HepG2 (cell line): Measurements from ENCODE around the gene POLR1G. TPM values are rescaled to one million over a fixed set of nuclear protein-coding genes. Genes with fewer than 3 reads are reported as not detected.
A peak's percentile ranks its signal among the peaks of the same experiment; 100 is the strongest.

ENCODE experiments used
- ATAC-seq: fragments of 200-7000 bp; cut with Tn5 transposase; 3 replicates; pipeline ENCODE4 v1.9.1; 2020; ENCODE audit warnings: mild to moderate bottlenecking, moderate library complexity
- BruUV-seq: library from RNA; stranded (reverse); fragments of 400-500 nt; replicated peaks from 2 replicates; lab custom pipeline; 2021; lab: Mats Ljungman, UMichigan
- CTCF ChIA-PET: fragments of 300-600 bp; formaldehyde crosslinking; extraction: SDS; loops from one replicate; lab custom pipeline; 2021; ENCODE audit warnings: low total read pairs, inconsistent platforms, low intra/inter-chr PET ratio; lab: Yijun Ruan, JAX
- POLR2A ChIA-PET: fragments of 350-600 bp; sonication (Branson Sonifier 250); formaldehyde crosslinking; loops from one replicate; lab custom pipeline; 2020; ENCODE audit warnings: antibody characterized with exemption, inconsistent platforms; lab: Yijun Ruan, JAX
- DNase-seq: peaks from one replicate; pipeline ENCODE4 v3.0.0-alpha.2; 2015; ENCODE audit warnings: low spot score
- FAIRE-seq: peaks from 3 replicates; lab custom pipeline; 2011; peaks lifted over from hg19 to GRCh38; lab: Jason Lieb, UNC
- H2AFZ ChIP-seq: one replicate; pipeline ENCODE4 v1.6.1; 2011; ENCODE audit warnings: low read length, inconsistent platforms
- H3K27ac ChIP-seq: fragments of 300-600 bp; 3 replicates; pipeline ENCODE4 v1.8.0; 2011; ENCODE audit warnings: mixed run types, mild to moderate bottlenecking, mixed read lengths, low read length, inconsistent platforms; ENCODE audit not compliant: insufficient read depth; ENCODE audit errors: extremely low read length
- H3K27me3 ChIP-seq, 2 experiments: fragments of 200-600 bp in 1 of 2; 2 replicates in 1 of 2; 3 replicates in 1 of 2; pipeline versions ENCODE4 v1.6.0 to v1.8.0; 2011; ENCODE audit warnings: low read length in 2 of 2, mild to moderate bottlenecking in 2 of 2, moderate library complexity in 2 of 2, inconsistent platforms in 1 of 2; ENCODE audit not compliant: insufficient read depth in 2 of 2, control insufficient read depth in 1 of 2
- H3K36me3 ChIP-seq, 2 experiments: fragments of 200-600 bp in 1 of 2; replicated peaks in 1 of 2; 2 replicates in 1 of 2; 3 replicates in 1 of 2; pipeline versions ENCODE4 v1.5.1 to v1.8.0; 2011; ENCODE audit warnings: low read length in 2 of 2, inconsistent platforms in 1 of 2; ENCODE audit not compliant: insufficient read depth in 2 of 2, control insufficient read depth in 1 of 2
- H3K4me1 ChIP-seq: 2 replicates; pipeline ENCODE4 v1.5.1; 2012; ENCODE audit warnings: low read length, inconsistent platforms; ENCODE audit not compliant: insufficient read depth
- H3K4me2 ChIP-seq: 2 replicates; pipeline ENCODE4 v1.6.0; 2011; ENCODE audit warnings: low read depth, low read length, inconsistent platforms
- H3K4me3 ChIP-seq, 3 experiments: fragments of 200-600 bp in 1 of 3; sonication (generic), shearing (Covaris generic) in 1 of 3; replicated peaks in 1 of 3; 2 replicates each; pipeline ENCODE4 v1.5.1; 2011 to 2016; ENCODE audit warnings: low read length in 3 of 3, inconsistent platforms in 2 of 3, low read depth in 2 of 3, mild to moderate bottlenecking in 2 of 3, control low read depth in 1 of 3, mixed read lengths in 1 of 3; ENCODE audit not compliant: insufficient read depth in 1 of 3
- H3K79me2 ChIP-seq: one replicate; pipeline ENCODE4 v1.6.1; 2011; ENCODE audit warnings: low read length, inconsistent platforms; ENCODE audit not compliant: insufficient read depth
- H3K9ac ChIP-seq: 2 replicates; pipeline ENCODE4 v1.6.0; 2011; ENCODE audit warnings: mild to moderate bottlenecking, low read depth, low read length, inconsistent platforms; ENCODE audit not compliant: insufficient read depth
- H3K9me3 ChIP-seq: 2 replicates; pipeline ENCODE4 v1.5.1; 2012; ENCODE audit warnings: mild to moderate bottlenecking, low read length
- H4K20me1 ChIP-seq: 2 replicates; pipeline ENCODE4 v1.6.0; 2011; ENCODE audit warnings: inconsistent platforms, mild to moderate bottlenecking, low read length, moderate library complexity; ENCODE audit not compliant: insufficient read depth
- DNMT1 ChIP-seq: sonication (generic); formaldehyde crosslinking; IDR thresholded peaks from 2 replicates; pipeline ENCODE4 v1.5.1; 2020; ENCODE audit warnings: mild to moderate bottlenecking, missing genetic modification reagents
- EP300 ChIP-seq, 3 experiments: sonication (generic) in 1 of 3; formaldehyde crosslinking in 1 of 3; IDR thresholded peaks; 2 replicates each; pipeline versions ENCODE4 v1.5.1 to v1.6.1; 2011 to 2020; ENCODE audit warnings: low read depth in 2 of 3, low read length in 2 of 3, borderline replicate concordance in 1 of 3, improper control_type of control experiment in 1 of 3, mild to moderate bottlenecking in 1 of 3, missing genetic modification reagents in 1 of 3, moderate library complexity in 1 of 3
- MED1 ChIP-seq: sonication (generic); formaldehyde crosslinking; IDR thresholded peaks from 2 replicates; pipeline ENCODE4 v1.4.0; 2020; ENCODE audit warnings: missing genetic modification reagents
- POLR2A ChIP-seq, 2 experiments: IDR thresholded peaks; 2 replicates each; pipeline ENCODE4 v1.6.1; 2011; ENCODE audit warnings: low read depth in 2 of 2, low read length in 2 of 2, mild to moderate bottlenecking in 1 of 2, moderate library complexity in 1 of 2; ENCODE audit not compliant: insufficient read depth in 1 of 2
- SOX6 ChIP-seq, 2 experiments: fragments of 450-650 bp in 1 of 2; sonication (generic) in 1 of 2; formaldehyde crosslinking in 1 of 2; IDR thresholded peaks; 2 replicates each; pipeline versions ENCODE4 v1.4.0 to v1.6.1; 2017 to 2020; ENCODE audit warnings: antibody characterized with exemption in 1 of 2, mild to moderate bottlenecking in 1 of 2, missing genetic modification reagents in 1 of 2
- YEATS2 ChIP-seq: sonication (generic); formaldehyde crosslinking; IDR thresholded peaks from 2 replicates; pipeline ENCODE4 v1.4.0; 2020; ENCODE audit warnings: missing genetic modification reagents, borderline replicate concordance
- YEATS4 ChIP-seq: sonication (generic); formaldehyde crosslinking; IDR thresholded peaks from 2 replicates; pipeline ENCODE4 v1.4.0; 2020; ENCODE audit warnings: missing genetic modification reagents, borderline replicate concordance
- ZFYVE20 ChIP-seq: sonication (generic); formaldehyde crosslinking; IDR thresholded peaks from 2 replicates; pipeline ENCODE4 v1.8.0; 2023; ENCODE audit warnings: low read depth, mild to moderate bottlenecking, moderate library complexity, missing genetic modification reagents, borderline replicate concordance
- ZNF362 ChIP-seq: sonication (generic); formaldehyde crosslinking; IDR thresholded peaks from 2 replicates; pipeline ENCODE4 v1.4.0; 2020; ENCODE audit warnings: missing genetic modification reagents, mild to moderate bottlenecking, borderline replicate concordance
- ZNF503 ChIP-seq: sonication (generic); formaldehyde crosslinking; IDR thresholded peaks from 2 replicates; pipeline ENCODE4 v1.4.0; 2020; ENCODE audit warnings: missing genetic modification reagents
- ZNF547 ChIP-seq: sonication (generic); formaldehyde crosslinking; IDR thresholded peaks from 2 replicates; pipeline ENCODE4 v1.5.1; 2020; ENCODE audit warnings: mild to moderate bottlenecking, missing genetic modification reagents
- WGBS: methylation state at CpG from one replicate; pipeline ENCODE4 v1.1.6; 2017; ENCODE audit warnings: low lambda C conversion rate; 5-methylcytosine and 5-hydroxymethylcytosine counted together
- in situ Hi-C: cut with HindIII; loops from 2 replicates; pipeline ENCODE4 v1.10.0; 2017; ENCODE audit warnings: low pct_unique_long_range_greater_than_20kb; ENCODE audit not compliant: extremely low pct_ligation_motif_present
- intact Hi-C: fragments of 100-400 bp; cut with micrococcal nuclease; formaldehyde crosslinking; loops from one replicate; pipeline ENCODE4 v1.10.0; 2022; ENCODE audit not compliant: unreplicated experiment
- polyA plus RNA-seq, 8 experiments: library from polyadenylated mRNA; depleted of rRNA in 3 of 8; stranded (reverse) in 7 of 8; unstranded in 1 of 8; fragments of >200 nt; fragmentation: Illumina TruSeq in 4 of 8; extraction: Trizol in 4 of 8; gene quantifications; 2 replicates each; pipeline versions ENCODE4 v1.2.1 to v1.2.3, GENCODE V29; 2011 to 2016; ENCODE audit warnings: low read depth in 4 of 8, missing spikeins in 1 of 8, mixed read lengths in 1 of 8; ENCODE audit not compliant: insufficient read depth in 1 of 8
- total RNA-seq, 5 experiments: library from RNA; depleted of rRNA; stranded (reverse); fragments of >200 nt; fragmentation: Illumina TruSeq; extraction: Trizol; gene quantifications; 2 replicates each; pipeline ENCODE4 v1.2.3, GENCODE V29; 2016; ENCODE audit warnings: low read depth in 1 of 5
- TF ChIP-seq, protein P1 (sequence below): sonication (generic); formaldehyde crosslinking; conservative IDR thresholded peaks from 2 replicates; pipeline ENCODE4 v1.4.0; 2020; ENCODE audit warnings: missing genetic modification reagents
- TF ChIP-seq, protein P2 (sequence below): sonication (generic); formaldehyde crosslinking; IDR thresholded peaks from 2 replicates; pipeline ENCODE4 v1.5.0; 2020; ENCODE audit warnings: missing genetic modification reagents, mild to moderate bottlenecking, borderline replicate concordance

POLR1G gene
- total and polyA plus RNA-seq, 2 of the 13 experiments (the other 11 are each of a cell fraction or from before 2014, with no cell fraction given), result 3.5 to 20.8 TPM

DNA sequence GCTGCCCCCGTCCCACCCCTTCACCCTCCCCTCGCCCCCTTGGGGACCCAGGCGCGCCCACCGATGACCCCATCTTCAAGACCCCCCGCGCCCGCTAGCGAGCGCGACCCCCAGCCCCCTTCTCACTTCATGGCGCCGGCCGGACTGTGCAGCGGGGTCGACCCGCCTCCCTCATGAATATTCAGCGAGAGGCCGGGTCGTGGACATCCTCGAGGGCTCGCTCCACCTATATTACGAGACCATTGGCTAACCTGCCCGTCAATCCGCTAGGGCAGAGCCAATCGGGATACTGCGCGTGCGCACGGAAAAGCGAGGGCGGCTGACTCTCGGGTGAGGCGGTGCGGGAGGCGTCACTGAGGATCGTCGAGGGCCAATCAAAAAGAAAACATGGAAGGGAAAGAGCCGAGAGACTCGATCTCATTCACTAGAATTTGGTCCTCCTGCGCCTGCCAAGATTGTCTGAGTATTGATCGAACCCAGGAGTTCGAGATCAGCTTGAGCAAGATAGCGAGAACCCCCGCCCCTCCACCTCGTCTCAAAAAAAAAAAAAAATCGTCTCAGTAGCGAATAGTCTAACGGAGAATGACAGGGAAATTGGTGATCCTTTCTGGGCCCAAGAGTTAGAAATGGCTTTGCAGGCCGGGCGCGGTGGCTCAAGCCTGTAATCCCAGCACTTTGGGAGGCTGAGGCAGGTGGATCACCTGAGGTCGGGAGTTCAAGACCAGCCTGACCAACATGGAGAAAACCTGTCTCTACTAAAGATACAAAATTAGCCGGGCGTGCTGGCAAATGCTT, 35.8 kb upstream of the POLR1G start, which contains the start of gene ERCC2 (continued):
- TF ChIP-seq, protein P1, sequence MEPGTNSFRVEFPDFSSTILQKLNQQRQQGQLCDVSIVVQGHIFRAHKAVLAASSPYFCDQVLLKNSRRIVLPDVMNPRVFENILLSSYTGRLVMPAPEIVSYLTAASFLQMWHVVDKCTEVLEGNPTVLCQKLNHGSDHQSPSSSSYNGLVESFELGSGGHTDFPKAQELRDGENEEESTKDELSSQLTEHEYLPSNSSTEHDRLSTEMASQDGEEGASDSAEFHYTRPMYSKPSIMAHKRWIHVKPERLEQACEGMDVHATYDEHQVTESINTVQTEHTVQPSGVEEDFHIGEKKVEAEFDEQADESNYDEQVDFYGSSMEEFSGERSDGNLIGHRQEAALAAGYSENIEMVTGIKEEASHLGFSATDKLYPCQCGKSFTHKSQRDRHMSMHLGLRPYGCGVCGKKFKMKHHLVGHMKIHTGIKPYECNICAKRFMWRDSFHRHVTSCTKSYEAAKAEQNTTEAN (CRISPR knock-in tag), result no peak
- TF ChIP-seq POLR2A (IDR thresholded peaks at IDR 0.05; ENCODE audit: insufficient read depth in 1 of 2, low read depth in 2 of 2, low read length in 2 of 2), result peak; percentile 66 to 76
- peak; percentile 13; the same call in 1 of the 2 replicates for TF ChIP-seq YEATS2 (CRISPR knock-in tag)
- peak; percentile 17; the same call in 1 of the 2 replicates for TF ChIP-seq ZNF547 (CRISPR knock-in tag)

DNA sequence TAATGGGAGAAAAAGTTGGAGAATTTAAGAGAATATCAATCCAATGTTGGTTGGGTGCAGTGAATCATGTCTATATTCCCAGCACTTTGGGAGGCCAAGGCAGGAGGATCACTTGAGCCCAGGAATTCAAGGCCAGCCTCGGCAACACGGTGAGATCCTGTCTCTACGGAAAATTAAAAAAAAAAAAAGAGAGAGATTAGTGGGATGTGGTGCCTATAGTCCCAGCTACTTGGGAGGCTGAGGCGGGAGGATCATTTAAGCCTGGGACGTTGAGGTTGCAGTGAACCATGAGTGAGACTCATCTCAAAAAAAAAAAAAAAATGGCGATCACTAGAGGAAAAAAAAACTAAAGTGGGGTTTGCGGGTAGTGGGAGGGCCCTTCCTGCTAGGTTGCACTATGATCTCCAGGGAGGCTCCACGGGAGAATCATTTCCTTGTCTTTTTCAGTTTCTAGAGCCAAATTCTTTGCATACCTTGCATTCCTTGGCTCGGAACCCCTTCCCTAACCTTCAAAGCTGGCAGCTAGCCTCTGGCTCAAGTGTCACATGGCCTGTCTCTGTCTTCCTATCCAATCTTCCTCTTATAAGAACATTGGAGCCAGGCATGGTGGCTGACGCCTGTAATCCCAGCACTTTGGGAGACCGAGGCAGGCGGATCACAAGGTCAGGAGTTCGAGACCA, 30.3 kb upstream of the POLR1G start:
- peak; percentile 96 for FAIRE-seq
- CTCF ChIA-PET, result no interaction called here
- intact Hi-C loops, result no loop called here
- TF ChIP-seq ZNF362 (CRISPR knock-in tag), result peak; percentile 94
- peak; percentile 59 for TF ChIP-seq MED1 (CRISPR knock-in tag)
- TF ChIP-seq ZNF503 (CRISPR knock-in tag), result 0 out of 2 replicates have a peak, but pooled peaks have one; percentile 35
- TF ChIP-seq ZFYVE20 (CRISPR knock-in tag), result no peak
- TF ChIP-seq DNMT1, result no peak
- TF ChIP-seq, protein P2, sequence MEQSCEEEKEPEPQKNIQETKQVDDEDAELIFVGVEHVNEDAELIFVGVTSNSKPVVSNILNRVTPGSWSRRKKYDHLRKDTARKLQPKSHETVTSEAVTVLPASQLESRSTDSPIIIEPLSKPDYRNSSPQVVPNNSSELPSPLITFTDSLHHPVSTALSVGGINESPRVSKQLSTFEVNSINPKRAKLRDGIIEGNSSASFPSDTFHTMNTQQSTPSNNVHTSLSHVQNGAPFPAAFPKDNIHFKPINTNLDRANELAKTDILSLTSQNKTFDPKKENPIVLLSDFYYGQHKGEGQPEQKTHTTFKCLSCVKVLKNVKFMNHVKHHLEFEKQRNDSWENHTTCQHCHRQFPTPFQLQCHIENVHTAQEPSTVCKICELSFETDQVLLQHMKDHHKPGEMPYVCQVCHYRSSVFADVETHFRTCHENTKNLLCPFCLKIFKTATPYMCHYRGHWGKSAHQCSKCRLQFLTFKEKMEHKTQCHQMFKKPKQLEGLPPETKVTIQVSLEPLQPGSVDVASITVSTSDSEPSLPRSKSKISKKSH (CRISPR knock-in tag), result no peak
- no peak for TF ChIP-seq SOX6 (IDR thresholded peaks at IDR 0.05)
- TF ChIP-seq SOX6 (CRISPR knock-in tag; IDR thresholded peaks at IDR 0.05), result 0 out of 2 replicates have a peak, but pooled peaks have one; percentile 4
- TF ChIP-seq EP300 (IDR thresholded peaks at IDR 0.05; ENCODE audit: low read depth in 2 of 2, low read length in 2 of 2), result peak in 1 of 2 experiments; percentile 54; a peak in 1 of 4 replicates
- TF ChIP-seq EP300 (CRISPR knock-in tag; IDR thresholded peaks at IDR 0.05; ENCODE audit: borderline replicate concordance), result no peak
- TF ChIP-seq YEATS4 (CRISPR knock-in tag), result no peak

More for the DNA sequence above, 30.3 kb upstream of the POLR1G start:
- ATAC-seq (peak; percentile 80), DNase-seq (peak; percentile 91)
- in situ Hi-C loops, result no loop called here
- POLR2A ChIA-PET, result interaction anchor here (0.9 kb wide), 1 partner anchor 28 kb away, joined by 3 read pairs; the partner anchor contains the start of gene PPP1R13L
- Histone ChIP-seq H4K20me1 (no peaks in the 10 kb centered on the region), H3K79me2 (no peaks in the 10 kb centered on the region), H3K9ac (peak overlapping the region; percentile 35; the same call in 1 of the 2 replicates), H3K4me2 (peak overlapping the region; percentile 10; the same call in 1 of the 2 replicates), H3K4me3 (no peak overlapping the region), H3K27ac (peak overlapping the region; percentile 65), H3K4me1 (peaks cover 25% of the 10 kb centered on the region), H3K9me3 (no peaks in the 10 kb centered on the region), H2AFZ (no peak overlapping the region), H3K36me3 (no peaks in the 10 kb centered on the region), H3K27me3 (no peaks in the 10 kb centered on the region)
- BruUV-seq, result no TSS peak
- 54% methylated on average over 13 of the region's 13 CpGs for whole genome bisulfite sequencing
